22Rv1 (cell line): ENCODE data around the gene SHROOM2.

ENCODE experiments used
- ZFX ChIP-seq: fragments of 450-650 bp; IDR thresholded peaks from 2 replicates; pipeline ENCODE4 v1.6.1; 2017; ENCODE audit warnings: antibody characterized with exemption, borderline replicate concordance
- TF ChIP-seq, protein P1 (sequence below): fragments of 450-650 bp; IDR thresholded peaks from 2 replicates; pipeline ENCODE4 v1.5.1; 2017; ENCODE audit warnings: mild to moderate bottlenecking

DNA sequence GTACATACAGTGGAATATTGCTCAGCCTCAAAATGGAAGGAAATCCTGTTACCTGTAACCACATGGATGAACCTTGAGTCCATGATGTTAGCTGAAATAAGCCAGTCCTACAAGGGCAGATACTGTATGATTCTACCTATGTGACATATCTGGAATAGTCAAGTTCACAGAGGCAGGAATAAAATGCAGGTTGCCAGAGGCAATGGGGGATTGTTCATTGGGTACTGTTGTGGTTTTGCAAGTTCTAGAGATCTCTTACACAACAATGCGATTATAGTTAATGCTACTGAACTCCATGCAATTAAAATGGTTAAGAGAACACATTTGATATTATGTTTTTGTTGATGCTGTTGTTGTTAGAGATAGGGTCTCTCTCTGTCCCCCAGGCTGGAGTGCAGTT, 74.6 kb downstream of the SHROOM2 start:
- TF ChIP-seq, protein P1, sequence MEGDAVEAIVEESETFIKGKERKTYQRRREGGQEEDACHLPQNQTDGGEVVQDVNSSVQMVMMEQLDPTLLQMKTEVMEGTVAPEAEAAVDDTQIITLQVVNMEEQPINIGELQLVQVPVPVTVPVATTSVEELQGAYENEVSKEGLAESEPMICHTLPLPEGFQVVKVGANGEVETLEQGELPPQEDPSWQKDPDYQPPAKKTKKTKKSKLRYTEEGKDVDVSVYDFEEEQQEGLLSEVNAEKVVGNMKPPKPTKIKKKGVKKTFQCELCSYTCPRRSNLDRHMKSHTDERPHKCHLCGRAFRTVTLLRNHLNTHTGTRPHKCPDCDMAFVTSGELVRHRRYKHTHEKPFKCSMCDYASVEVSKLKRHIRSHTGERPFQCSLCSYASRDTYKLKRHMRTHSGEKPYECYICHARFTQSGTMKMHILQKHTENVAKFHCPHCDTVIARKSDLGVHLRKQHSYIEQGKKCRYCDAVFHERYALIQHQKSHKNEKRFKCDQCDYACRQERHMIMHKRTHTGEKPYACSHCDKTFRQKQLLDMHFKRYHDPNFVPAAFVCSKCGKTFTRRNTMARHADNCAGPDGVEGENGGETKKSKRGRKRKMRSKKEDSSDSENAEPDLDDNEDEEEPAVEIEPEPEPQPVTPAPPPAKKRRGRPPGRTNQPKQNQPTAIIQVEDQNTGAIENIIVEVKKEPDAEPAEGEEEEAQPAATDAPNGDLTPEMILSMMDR = no peak
- TF ChIP-seq ZFX = no peak
